ENCODE data around the gene ATP13A5.

ATP13A5 gene

GRCh38 chr3:193269343-193270028, 109.1 kb downstream of the ATP13A5 start:
- no peak for DNase-seq (ENCODE audit: low spot score)

DNA sequence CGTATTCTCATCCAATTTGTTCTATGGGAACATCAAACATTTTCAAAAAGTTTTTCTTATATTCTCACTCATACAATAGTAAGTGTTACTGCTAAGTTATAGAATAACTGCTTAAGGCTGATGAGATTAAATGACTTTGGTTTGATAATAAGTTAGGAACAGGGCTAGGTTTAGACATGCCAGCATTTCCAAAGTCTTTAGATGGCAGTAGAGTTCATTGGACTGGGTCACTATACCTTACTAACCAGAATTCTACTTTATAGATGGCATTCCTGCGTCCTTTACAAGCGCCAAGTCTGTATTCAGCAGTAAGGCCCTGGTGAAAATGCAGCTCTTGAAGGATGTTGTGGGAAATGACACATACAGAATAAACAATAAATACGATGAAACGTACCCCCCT, 115.8 kb downstream of the ATP13A5 start:
- DNase-seq (ENCODE audit: low spot score), result no peak

DNA sequence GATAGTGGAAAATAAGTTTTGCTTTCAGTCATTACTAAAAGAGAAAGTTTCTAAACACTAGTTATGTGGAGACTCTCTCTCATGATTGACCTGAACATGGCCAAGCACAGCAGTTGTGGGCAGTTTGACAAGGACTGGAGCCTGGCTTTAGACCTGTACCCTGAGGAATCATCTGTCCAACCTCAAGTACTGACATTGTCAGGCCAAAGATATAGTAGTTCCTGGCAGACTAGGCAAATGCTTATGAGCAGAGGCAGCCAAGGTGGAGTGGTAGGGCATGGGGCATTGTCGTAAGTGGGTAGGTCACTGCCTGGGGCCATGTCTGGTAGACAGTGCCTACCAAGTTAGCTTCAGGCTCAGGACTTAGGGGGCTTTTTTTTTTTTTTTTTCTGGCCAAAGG, 116.6 kb downstream of the ATP13A5 start:
- no peak for DNase-seq (ENCODE audit: low spot score)

GRCh38 chr3:193253986-193254660, 124.4 kb downstream of the ATP13A5 start:
- no peak for DNase-seq (ENCODE audit: low spot score)

DNA sequence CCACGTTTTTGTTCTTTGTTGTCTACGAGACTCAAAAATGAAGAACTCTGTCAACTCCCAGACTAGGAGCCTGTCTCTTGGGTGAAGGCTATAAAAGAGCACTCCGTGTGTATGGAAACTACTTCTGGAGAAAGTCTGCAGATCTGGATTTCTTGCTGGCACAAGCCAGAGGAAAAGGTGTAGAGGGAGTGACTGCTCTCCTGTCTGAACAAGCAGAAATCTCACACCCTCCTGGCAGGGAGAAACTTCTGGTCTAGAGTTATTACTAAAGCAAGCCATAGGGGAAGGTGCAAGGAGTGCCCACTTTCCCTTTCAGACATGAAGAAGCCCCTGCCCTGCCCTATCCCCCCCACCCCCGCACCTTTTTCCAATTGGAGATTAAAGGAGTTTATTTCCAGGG, 128.1 kb downstream of the ATP13A5 start:
- DNase-seq (ENCODE audit: low spot score), result no peak

GRCh38 chr3:193248848-193249468, 129.6 kb downstream of the ATP13A5 start:
- no peak for DNase-seq (ENCODE audit: low spot score)

DNA sequence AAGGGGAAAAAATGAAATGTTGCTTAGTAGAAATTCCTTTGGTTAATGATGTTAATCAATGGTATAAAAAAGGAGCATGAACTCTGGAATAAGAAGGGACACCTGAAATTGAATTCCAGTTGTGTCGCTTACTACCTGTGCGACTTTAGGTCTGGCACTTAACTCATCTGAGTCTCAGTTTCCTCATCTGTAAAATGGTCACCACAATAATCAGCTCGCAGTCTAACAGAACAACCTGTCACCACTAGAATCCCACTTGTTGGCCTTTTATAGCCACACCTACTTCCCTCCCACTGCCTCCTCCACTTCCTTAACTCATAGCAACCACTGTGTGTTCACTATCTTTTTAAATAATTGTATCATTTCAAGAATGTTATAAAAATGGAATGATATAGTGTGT, 135.0 kb downstream of the ATP13A5 start:
- no peak for DNase-seq (ENCODE audit: low spot score)

DNA sequence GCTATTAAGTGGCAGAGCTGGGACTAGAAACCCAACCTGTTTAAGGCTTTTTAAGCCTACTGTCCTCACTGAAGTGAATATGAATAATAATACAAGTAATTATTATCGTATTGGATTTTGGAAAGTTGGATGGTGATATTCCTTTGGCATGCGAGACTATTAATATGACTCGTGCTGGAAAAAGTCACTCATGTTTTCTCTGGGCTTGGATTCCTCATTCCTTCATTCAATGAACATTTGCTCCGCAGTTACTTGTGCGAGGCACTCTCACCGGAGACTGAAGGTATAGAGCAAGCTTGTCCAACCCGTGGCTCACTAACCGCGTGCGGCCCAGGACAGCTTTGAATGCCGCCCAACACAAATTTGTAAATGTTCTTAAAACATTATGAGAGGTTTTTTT, 136.8 kb downstream of the ATP13A5 start:
- no peak for DNase-seq (ENCODE audit: low spot score)

DNA sequence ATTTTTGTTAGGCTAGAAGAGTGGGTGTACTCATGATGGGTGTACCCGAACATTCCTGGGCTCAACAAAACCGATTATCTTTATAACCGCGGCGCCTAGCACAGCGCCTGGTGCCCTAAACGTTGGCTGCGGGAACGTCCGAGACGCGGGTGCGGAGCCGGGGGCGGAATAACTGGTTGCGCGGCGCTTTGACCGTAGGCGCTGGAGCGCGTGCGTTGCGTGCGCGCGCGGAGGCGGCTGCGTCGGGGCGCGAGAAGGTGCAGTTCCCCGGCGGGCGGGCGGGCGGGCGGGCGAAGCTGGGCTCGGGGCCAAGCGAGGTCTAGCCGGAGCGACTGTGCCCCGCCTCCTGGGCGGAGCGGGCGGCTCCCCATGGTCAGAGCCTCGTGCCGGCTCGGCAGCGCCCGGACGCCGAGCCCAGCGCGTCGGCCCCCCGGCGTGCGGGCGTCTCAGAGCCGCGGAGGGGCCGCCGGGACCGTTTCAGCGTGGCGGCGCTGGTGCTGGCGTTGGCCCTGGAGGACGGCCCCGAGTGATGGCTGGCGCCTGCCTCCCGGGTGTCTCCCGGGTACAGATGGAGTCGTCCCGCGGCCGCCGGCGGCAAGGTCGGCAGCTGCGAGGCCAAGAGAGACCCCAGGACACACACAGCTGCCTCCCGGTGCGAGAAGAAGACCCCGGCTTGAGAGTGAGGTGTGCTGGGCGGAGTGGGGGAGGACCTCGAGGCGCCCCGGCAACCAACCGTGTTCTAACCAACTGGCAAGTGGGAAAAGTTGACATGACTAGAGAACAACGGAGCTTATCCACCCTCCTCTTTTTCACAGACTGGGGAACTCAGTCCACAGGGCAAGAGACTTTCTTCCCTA, 137.5 kb downstream of the ATP13A5 start, which contains the start of gene PLAAT1:
PLAAT1 (plus strand) TSS at position 373 of the 857 bp plus-strand sequence. CDS start 14,429 bp downstream, outside the sequence.
- peak; percentile 41 for DNase-seq (ENCODE audit: low spot score)

- no peak for DNase-seq (ENCODE audit: low spot score)
These were observed 138.1 kb downstream of the ATP13A5 start for GRCh38 chr3:193240436-193240849.

DNA sequence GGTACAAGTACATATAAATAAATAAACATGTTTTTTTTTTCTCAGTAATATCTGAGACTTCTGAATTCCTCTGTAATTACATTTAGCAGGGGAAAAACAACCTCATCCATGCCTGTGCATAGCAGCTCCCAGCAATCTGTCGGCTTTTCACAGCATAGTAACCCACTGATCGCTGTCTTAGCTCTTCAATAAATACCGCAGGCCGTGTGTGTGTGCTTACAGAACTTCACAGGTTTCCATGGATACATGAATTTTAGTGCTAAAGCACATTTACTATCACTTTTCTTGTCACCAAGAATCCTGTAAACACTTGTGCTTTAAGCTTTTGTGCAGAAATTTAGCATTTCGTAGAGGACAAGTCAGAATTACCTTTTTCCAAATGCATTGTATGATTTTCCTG, 141.5 kb downstream of the ATP13A5 start:
- DNase-seq (ENCODE audit: low spot score), result no peak

DNA sequence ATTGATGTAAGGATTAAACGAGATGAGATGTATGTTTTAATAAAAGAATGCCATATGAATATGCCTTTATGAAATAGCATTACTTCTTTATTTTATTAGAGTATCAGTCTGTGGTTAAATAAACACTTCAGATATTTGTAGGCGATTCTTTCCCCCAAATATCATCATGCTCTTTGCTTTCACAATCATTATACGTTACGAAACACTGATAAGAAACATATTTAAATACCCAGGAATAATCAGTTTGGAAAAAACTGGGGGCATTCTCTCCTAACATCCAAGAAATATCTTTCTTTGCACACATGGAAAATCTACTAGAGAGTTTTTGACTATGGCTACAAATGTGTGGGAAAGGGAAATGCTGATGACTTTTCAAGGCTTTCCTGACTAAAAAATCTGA, 142.0 kb downstream of the ATP13A5 start:
- no peak for DNase-seq (ENCODE audit: low spot score)

- no peak for DNase-seq (ENCODE audit: low spot score)
These were observed 147.4 kb downstream of the ATP13A5 start for GRCh38 chr3:193231201-193231600.

DNA sequence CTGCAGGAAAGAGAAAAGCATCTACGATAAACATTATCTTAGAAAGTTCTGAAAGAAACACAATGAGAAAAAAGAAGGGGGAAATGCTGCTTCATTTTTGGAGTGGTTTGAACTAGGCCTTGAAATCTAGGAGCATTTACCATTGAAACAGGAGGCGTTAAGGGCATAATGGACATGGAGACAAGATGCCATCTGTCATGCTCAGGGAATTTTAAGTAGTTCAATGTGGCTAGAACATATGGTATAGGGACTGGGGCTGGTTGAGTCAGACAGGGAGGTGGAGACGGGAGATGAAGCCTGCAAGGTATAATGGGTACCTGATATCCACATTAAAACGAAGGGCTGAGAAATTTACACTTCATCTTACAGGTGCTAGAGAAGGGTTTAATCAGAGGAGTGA, 147.9 kb downstream of the ATP13A5 start:
- no peak for DNase-seq (ENCODE audit: low spot score)

- DNase-seq (ENCODE audit: low spot score), result no peak
These were observed 148.6 kb downstream of the ATP13A5 start for GRCh38 chr3:193229851-193230420.

DNA sequence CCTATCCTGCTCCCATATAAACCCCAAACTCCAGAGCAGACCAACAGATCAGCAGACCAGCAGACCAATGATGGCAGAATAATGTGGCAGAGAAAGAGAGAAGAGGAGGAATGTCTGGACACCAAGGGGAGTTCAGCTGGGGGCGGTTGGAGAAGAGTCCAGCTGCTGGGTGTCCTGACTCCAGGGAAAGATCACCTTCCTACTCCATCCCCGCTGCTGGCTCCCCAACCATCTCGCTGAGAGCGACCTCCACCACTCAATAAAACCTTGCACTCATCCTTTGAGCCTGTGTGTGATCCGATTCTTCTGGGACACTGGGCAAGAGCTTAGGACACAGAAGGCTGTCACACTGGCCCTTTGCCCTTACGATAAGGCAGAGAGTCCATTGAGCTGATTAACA, 150.3 kb downstream of the ATP13A5 start:
- DNase-seq (ENCODE audit: low spot score), result no peak

DNA sequence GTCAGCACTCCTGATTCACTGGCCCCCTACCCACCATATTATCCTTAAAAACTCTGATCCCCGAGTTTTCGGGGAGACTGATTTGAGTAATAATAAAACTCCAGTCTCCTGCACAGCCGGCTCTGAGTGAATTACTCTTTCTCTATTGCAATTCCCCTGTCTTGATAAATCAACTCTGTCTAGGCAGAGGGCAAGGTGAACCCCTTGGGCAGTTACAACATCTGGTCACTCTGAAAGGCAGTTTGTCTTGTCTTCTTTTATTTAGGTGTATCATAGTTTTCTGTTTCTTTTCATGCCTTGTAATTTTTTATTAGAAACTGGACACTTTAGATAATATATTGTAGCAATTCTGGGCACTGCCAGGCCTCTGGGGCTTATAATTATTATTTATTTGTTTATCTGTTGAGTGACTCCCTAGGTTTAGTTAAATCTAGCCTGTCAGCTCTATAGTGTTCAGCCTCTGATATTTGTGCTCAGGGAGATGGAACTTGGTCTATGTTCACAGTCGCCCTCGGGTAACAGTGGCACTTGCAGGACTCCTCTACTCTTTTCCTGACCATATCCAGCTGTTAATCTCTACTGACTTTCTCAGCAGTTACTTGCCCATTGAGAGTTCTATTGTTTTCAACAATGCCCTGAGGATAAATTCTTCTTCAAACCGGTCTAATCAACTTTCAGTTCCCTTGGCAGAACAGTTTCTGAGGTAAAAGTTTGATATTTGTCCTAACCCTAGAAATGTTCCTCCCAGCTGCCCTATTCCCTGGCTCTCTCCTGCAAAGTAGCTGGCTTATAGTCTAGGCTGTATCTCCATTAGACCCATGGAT, 153.0 kb downstream of the ATP13A5 start:
- DNase-seq (ENCODE audit: low spot score), result no peak
